Measurements from ENCODE around the gene FNDC3B. TPM values are rescaled to one million over a fixed set of nuclear protein-coding genes. Genes with fewer than 3 reads are reported as not detected.

FNDC3B gene
- total and polyA plus RNA-seq, 2 donors (not counting 1 experiment from before 2014, with no cell fraction given): 1.2 to 9.2 TPM

DNA sequence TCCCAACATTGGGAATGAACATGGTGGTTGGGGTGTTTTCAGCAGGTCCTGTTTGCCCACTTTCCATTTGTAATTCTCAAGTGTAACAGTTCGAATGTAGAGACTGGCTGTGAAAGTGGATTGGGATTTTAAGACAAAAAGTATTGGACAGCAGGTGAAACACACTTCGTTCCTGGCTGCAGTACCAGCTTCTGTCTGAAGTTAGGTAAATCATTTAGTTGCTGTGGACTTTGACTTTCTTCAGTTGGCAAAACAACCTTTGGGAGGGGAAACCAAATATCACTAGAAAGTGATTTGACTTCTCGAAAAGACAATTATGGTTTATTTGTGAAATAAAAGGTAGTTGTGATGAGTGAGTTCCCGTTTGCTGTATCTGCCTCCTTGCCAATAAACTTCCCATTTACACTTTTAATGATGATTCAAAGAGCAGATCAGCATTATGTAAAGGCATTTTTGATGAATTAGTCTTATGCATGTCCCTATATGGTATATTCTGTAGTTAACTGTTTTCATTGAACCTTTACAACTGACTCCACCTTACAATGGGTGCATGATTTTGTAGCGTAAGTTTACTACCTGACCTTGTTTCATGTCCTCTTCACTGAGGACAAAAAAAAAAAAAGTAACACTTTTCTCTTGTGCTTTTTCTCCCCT is 34.0 kb downstream of the FNDC3B start:
- Histone ChIP-seq H3K9ac (ENCODE audit: low read length) (no peak overlapping the region), H3K9me3 (ENCODE audit: control extremely low read depth in 1 of 3, control insufficient read depth in 2 of 3, insufficient read depth in 1 of 3, low read length in 2 of 3) (no peaks in the 10 kb centered on the region), H3K27me3 (replicated peaks in 1 of 4; ENCODE audit: control extremely low read depth in 1 of 4, control insufficient read depth in 3 of 4, insufficient read depth in 4 of 4, low read length in 3 of 4) (peaks cover 0 to 18% (median 1%) of the 10 kb centered on the region in 4 experiments), H3K4me3 (ENCODE audit: control extremely low read depth in 1 of 5, extremely low read depth in 1 of 5, insufficient read depth in 1 of 5, low read depth in 2 of 5, low read length in 4 of 5) (no peak overlapping the region), H2AFZ (ENCODE audit: insufficient read depth, low read depth, low read length, poor library complexity, severe bottlenecking) (no peak overlapping the region), H3K4me2 (replicated peaks; ENCODE audit: low read depth, low read length, poor library complexity, severe bottlenecking) (no peak overlapping the region), H4K20me1 (ENCODE audit: control insufficient read depth, insufficient read depth, low read length, poor library complexity, severe bottlenecking) (no peaks in the 10 kb centered on the region), H3K79me2 (ENCODE audit: control insufficient read depth, insufficient read depth, low read length) (no peaks in the 10 kb centered on the region), H3K36me3 (replicated peaks in 1 of 2; ENCODE audit: control extremely low read depth in 1 of 2, control insufficient read depth in 1 of 2, extremely low read depth in 1 of 2, insufficient read depth in 2 of 2, low read length in 1 of 2) (no peaks in the 10 kb centered on the region), H3K27ac (ENCODE audit: low read length in 2 of 2) (no peak overlapping the region), H3K4me1 (ENCODE audit: control insufficient read depth in 2 of 2, insufficient read depth in 2 of 2, low read length in 2 of 2) (no peaks in the 10 kb centered on the region)
- H3K27ac Mint-ChIP-seq: no peak overlapping the region
- ATAC-seq (ENCODE audit: low read depth): no peak
- peaks cover 10% of the 10 kb centered on the region for H3K27me3 Mint-ChIP-seq
- ChIA-PET POLR2A (no interaction called here), CTCF (no interaction called here)
- H3K9me3 Mint-ChIP-seq (ENCODE audit: insufficient read depth): no peaks in the 10 kb centered on the region
- H3K4me3 Mint-ChIP-seq: no peak overlapping the region
- TF ChIP-seq EZH2 (IDR thresholded peaks at IDR 0.05; ENCODE audit: borderline replicate concordance, insufficient read depth, low read depth, low read length, poor library complexity, severe bottlenecking): no peak
- TF ChIP-seq, protein P1, sequence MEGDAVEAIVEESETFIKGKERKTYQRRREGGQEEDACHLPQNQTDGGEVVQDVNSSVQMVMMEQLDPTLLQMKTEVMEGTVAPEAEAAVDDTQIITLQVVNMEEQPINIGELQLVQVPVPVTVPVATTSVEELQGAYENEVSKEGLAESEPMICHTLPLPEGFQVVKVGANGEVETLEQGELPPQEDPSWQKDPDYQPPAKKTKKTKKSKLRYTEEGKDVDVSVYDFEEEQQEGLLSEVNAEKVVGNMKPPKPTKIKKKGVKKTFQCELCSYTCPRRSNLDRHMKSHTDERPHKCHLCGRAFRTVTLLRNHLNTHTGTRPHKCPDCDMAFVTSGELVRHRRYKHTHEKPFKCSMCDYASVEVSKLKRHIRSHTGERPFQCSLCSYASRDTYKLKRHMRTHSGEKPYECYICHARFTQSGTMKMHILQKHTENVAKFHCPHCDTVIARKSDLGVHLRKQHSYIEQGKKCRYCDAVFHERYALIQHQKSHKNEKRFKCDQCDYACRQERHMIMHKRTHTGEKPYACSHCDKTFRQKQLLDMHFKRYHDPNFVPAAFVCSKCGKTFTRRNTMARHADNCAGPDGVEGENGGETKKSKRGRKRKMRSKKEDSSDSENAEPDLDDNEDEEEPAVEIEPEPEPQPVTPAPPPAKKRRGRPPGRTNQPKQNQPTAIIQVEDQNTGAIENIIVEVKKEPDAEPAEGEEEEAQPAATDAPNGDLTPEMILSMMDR (IDR thresholded peaks at IDR 0.05): no peak
- no peak for DNase-seq
- intact Hi-C loops (cut with micrococcal nuclease): no loop called here
- no peaks in the 10 kb centered on the region for H3K4me1 Mint-ChIP-seq
- WGBS (ENCODE audit: insufficient coverage): 100% methylated on average over 1 of the region's 5 CpGs

DNA sequence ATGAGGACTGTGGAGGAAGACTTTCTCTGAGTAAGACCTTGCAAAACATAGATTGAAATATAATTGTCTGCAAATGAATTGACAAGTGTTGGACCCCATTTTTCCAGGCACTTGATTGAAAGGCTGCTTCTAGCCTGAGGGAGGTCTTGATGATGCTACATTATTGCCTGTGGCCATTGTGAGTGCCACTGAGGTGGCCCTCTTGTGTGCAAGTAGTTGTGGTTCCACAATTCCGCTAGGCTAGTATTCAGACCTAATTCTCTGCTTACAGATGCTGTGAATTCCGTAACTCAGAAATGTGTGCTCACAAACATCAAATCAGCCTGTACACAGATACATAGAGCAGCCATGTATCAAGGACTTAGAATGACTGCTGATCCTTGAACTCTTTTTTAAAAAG is 34.7 kb downstream of the FNDC3B start:
- Histone ChIP-seq H3K4me1 (ENCODE audit: control insufficient read depth in 2 of 2, insufficient read depth in 2 of 2, low read length in 2 of 2) (no peaks in the 10 kb centered on the region), H3K79me2 (ENCODE audit: control insufficient read depth, insufficient read depth, low read length) (no peaks in the 10 kb centered on the region), H3K36me3 (replicated peaks in 1 of 2; ENCODE audit: control extremely low read depth in 1 of 2, control insufficient read depth in 1 of 2, extremely low read depth in 1 of 2, insufficient read depth in 2 of 2, low read length in 1 of 2) (no peaks in the 10 kb centered on the region), H3K27me3 (replicated peaks in 1 of 4; ENCODE audit: control extremely low read depth in 1 of 4, control insufficient read depth in 3 of 4, insufficient read depth in 4 of 4, low read length in 3 of 4) (peaks cover 0 to 18% (median under 1%) of the 10 kb centered on the region in 4 experiments), H3K9ac (ENCODE audit: low read length) (no peak overlapping the region), H3K27ac (ENCODE audit: low read length in 2 of 2) (no peak overlapping the region), H4K20me1 (ENCODE audit: control insufficient read depth, insufficient read depth, low read length, poor library complexity, severe bottlenecking) (no peaks in the 10 kb centered on the region), H3K4me2 (replicated peaks; ENCODE audit: low read depth, low read length, poor library complexity, severe bottlenecking) (no peak overlapping the region), H3K4me3 (ENCODE audit: control extremely low read depth in 1 of 5, extremely low read depth in 1 of 5, insufficient read depth in 1 of 5, low read depth in 2 of 5, low read length in 4 of 5) (no peak overlapping the region), H3K9me3 (ENCODE audit: control extremely low read depth in 1 of 3, control insufficient read depth in 2 of 3, insufficient read depth in 1 of 3, low read length in 2 of 3) (no peaks in the 10 kb centered on the region), H2AFZ (ENCODE audit: insufficient read depth, low read depth, low read length, poor library complexity, severe bottlenecking) (no peak overlapping the region)
- no peak overlapping the region for H3K4me3 Mint-ChIP-seq
- no peaks in the 10 kb centered on the region for H3K4me1 Mint-ChIP-seq
- H3K27me3 Mint-ChIP-seq: peaks cover 7% of the 10 kb centered on the region
- CTCF ChIA-PET: no interaction called here
- no peak overlapping the region for H3K27ac Mint-ChIP-seq
- POLR2A ChIA-PET: no interaction called here
- intact Hi-C loops (cut with micrococcal nuclease): no loop called here
- H3K9me3 Mint-ChIP-seq (ENCODE audit: insufficient read depth): no peaks in the 10 kb centered on the region
- TF ChIP-seq EZH2 (IDR thresholded peaks at IDR 0.05; ENCODE audit: borderline replicate concordance, insufficient read depth, low read depth, low read length, poor library complexity, severe bottlenecking): no peak
- TF ChIP-seq, protein P1 (IDR thresholded peaks at IDR 0.05): no peak
- ATAC-seq (ENCODE audit: low read depth): no peak
- no peak for DNase-seq
- 100% methylated on average over 2 of the region's 2 CpGs for WGBS (ENCODE audit: insufficient coverage)

Measured in B cell (primary cell).